Amniotic stem cell (primary cell): ENCODE data around the gene BARHL2.

Experiments used
- DNase-seq: peaks from one replicate; lab custom pipeline; 2025; lab: John Stamatoyannopoulos, UW

BARHL2 gene

GRCh38 chr1:90716552-90717355, at the start of gene BARHL2:
Gene BARHL2, minus strand, starts transcription at chr1:90717302. Its CDS starts 107 bp downstream, at chr1:90717195.
- DNase-seq: no peak

DNA sequence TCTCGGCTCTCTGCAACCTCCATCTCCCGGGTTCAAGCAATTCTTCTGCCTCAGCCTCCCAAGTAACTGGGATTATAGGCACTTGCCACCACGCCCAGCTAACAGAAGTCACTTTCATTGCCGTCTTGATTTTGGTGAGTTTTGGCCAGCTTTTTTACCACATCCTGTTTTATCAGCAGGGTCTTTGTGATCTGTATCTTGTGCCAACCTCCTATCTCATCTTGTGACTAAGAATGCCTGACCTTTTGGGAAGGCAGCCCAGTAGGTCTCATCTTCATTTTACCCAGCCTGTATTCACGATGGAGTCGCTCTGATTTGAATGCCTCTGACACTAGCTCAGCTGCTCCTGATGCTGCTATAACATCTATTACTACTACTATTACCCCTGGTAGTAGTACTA, 46.8 kb upstream of the BARHL2 start:
- DNase-seq: no peak

GRCh38 chr1:90763506-90763905, 46.4 kb upstream of the BARHL2 start:
- no peak for DNase-seq

DNA sequence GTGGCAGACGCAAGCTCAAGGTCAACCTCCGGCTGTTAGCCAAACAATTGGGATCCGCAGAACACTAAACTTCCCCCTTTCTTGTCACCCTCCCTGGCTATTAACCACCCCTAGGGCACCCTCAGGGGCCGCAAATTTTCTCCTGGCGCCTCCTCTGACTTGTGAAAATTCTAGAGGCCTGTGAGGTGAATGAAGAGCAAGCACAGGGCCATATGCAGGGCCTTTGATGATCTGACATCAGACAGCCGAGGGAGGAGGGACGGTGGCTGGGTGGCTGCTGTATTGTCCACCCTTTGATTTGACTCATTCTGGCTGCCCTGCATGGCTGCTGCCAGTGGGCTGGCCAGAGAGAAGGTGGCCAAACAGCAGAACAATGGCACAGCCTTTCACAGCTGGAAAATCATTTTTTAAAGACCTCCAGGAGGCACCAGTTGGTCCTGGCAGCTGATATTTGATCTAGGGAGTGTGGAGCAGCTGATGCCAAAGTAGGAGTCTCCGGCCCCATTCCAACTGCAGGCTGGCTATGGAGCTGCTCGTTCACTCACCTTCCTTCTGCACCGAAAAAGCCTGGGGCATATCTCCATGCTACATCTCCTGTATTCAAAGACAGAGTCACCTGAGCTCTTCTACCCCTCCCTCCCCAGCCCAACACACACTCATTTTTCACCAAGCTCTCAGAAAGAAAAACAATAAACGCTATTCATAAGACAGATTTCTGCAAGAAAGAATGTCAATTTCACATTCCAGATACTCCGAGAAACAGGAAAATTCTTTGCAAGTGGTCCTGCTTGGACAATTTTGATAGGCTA, 44.9 kb upstream of the BARHL2 start:
- no peak for DNase-seq

GRCh38 chr1:90761156-90761555, 44.1 kb upstream of the BARHL2 start:
- no peak for DNase-seq

- no peak for DNase-seq
Observed at GRCh38 chr1:90753556-90753955, 36.5 kb upstream of the BARHL2 start.

- DNase-seq: no peak
Observed at GRCh38 chr1:90748668-90749067, 31.6 kb upstream of the BARHL2 start.

GRCh38 chr1:90746857-90747256, 29.8 kb upstream of the BARHL2 start:
- no peak for DNase-seq

GRCh38 chr1:90745972-90746371, 28.9 kb upstream of the BARHL2 start:
- no peak for DNase-seq

GRCh38 chr1:90732136-90732535, 15.0 kb upstream of the BARHL2 start:
- no peak for DNase-seq

- DNase-seq: no peak
Observed at GRCh38 chr1:90731382-90732050, 14.4 kb upstream of the BARHL2 start.

DNA sequence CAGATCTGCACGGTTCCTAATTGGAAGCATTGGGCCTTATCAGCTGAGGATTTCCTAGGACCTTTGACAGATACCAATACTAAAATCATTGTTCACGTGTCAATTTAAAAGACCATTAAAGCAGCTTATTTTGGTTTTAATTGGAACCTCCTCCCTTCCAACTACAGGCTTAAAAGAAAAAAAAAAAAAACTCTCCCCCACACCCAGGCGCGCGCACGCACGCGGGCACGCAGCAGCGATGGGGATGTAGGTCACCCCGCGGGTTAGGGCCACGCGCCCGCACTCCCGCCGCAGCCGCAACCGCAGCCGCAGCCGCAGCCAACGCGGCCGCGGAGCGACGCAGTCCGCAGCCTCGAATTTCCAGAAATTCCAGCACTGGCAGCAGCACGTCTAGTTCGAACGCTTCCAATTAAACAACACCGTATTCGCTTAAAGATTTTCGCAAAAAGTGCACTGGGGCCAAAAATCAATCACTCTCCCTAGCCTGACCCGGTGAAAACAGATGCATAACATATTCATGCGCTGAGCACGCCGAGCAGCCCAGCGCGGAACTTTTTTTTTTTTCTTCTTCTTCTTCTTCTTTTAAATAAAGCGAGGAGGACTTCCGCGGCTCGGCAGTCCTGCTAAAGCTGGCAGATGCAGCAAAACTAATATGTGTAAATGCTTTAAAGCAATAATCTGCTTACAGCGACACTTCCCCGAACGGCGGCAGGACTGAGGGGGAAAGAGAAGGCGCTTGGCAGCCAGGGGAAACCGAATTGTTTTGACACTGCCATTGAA, 13.3 kb upstream of the BARHL2 start:
- no peak for DNase-seq

DNA sequence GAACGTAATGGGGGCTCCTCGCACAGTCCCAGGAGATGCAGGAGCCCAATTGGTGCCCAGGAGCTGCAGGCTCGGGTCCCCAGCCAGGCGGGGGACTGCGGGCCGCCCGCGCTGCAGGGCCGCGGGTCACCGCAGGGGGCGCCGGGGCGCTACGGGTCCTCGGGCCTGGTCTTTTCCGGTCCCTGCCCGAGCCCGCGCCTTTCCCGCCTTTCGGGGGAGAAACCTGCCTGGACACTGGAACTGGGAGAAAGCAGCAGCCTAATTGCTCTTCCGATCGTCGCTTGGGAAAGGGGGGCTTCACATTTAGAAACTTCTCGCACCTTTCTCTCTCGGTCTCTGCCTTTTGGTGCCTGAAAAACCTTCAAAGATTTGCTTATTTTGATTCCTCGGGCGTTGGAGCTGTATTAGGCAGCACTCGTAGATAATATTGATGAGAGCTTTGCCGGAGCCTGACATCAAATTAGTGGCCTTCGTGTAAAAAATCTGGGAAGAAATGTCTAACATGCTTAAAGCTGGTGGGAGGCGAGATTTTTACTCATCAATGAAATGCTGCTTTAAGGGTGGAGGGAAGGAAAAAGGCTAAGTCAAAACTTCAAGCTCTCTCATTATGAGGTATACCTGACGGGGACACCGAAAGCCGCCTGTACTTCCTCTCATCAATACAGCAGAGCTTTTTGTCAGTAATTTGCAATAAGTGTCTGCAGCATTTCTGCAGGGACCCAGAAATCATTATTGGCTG, 12.6 kb upstream of the BARHL2 start:
- DNase-seq: no peak

GRCh38 chr1:90728502-90729287, 11.6 kb upstream of the BARHL2 start:
- DNase-seq: no peak

GRCh38 chr1:90727917-90728501, 10.9 kb upstream of the BARHL2 start:
- DNase-seq: no peak

DNA sequence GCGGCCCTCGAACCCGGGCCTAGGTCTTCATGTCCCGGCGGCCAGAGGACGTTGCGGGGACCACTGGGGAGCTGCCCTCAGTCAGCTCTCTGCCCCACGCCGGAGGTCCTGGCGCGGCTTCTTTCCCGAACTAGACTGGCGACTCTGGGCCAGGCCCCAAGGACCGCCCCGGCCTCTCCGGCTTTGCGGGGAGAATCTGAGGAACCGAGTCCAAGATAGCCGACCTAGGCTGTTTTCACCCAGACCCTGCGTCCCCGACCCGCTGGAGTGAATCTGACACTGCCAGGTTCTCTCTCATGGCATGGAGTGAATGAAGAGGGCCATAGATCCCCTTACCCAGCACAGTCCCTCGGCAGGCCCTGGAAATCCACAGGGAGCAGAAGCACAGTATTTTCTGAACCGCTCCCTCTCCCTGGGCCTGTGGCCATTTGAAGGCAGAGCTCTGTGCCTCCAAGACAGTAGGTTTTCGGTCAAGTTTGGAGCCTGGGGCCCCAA, 9.9 kb upstream of the BARHL2 start:
- DNase-seq: no peak

- no peak for DNase-seq
Observed at GRCh38 chr1:90726425-90726985, 9.4 kb upstream of the BARHL2 start.

- DNase-seq: no peak
Observed at GRCh38 chr1:90725657-90726424, 8.7 kb upstream of the BARHL2 start.
